ENCODE measurements around the gene LRRC8E.

GRCh38 chr19:7839476-7839875 lies 48.8 kb upstream of the LRRC8E start:
- no peak for TF ChIP-seq CTCF (IDR thresholded peaks at IDR 0.05)
- TF ChIP-seq POLR2A (IDR thresholded peaks at IDR 0.05) = no peak
